ENCODE measurements around the gene MON2. TPM values are rescaled to one million over a fixed set of nuclear protein-coding genes. Genes with fewer than 3 reads are reported as not detected.

MON2 gene
- total RNA-seq, 2 donors from 2014 or later: 48.6 to 66.3 TPM

DNA sequence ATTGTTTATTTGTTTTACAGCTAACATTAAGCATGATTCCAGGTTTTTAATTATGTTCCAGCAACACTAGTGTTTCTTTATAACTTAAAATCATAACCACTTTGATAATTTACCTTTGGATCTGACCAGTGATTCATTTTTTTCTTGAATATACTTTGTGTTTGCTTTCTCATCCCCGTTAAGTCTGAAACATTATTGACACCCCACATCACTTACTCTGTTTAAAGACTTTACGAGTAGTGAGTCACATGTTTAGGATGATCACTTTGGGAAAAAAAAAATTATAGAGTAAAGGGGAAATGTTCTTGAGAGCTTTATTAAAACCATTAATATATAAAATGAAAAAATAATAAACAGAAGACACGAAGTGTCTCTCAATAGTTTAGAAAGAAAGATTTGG is 132.2 kb downstream of the MON2 start:
- no peak for TF ChIP-seq POLR2A (IDR thresholded peaks at IDR 0.05)
- TF ChIP-seq CTCF (IDR thresholded peaks at IDR 0.05): no peak
- TF ChIP-seq POLR2AphosphoS5 (IDR thresholded peaks at IDR 0.05): no peak
- H3K36me3 ChIP-seq: no peaks in the 10 kb centered on the region
- WGBS: 79% methylated on average over 3 of the region's 3 CpGs
- no peaks in the 10 kb centered on the region for H3K27me3 ChIP-seq (replicated peaks; ENCODE audit: insufficient read depth)
- DNase-seq (ENCODE audit: low spot score): no peak
- no peaks in the 10 kb centered on the region for H3K4me1 ChIP-seq (replicated peaks)
- no peaks in the 10 kb centered on the region for H3K9me3 ChIP-seq
- intact Hi-C loops (cut with DNase I): no loop called here
- no peak overlapping the region for H3K4me3 ChIP-seq
- H3K27ac ChIP-seq: no peak overlapping the region

GRCh38 chr12:62599854-62600437 is 133.3 kb downstream of the MON2 start:
- no peaks in the 10 kb centered on the region for H3K27me3 ChIP-seq (replicated peaks; ENCODE audit: insufficient read depth)
- TF ChIP-seq POLR2AphosphoS5 (IDR thresholded peaks at IDR 0.05) (no peak), POLR2A (IDR thresholded peaks at IDR 0.05) (no peak), CTCF (IDR thresholded peaks at IDR 0.05) (no peak)
- DNase-seq (ENCODE audit: low spot score): no peak
- no peaks in the 10 kb centered on the region for H3K36me3 ChIP-seq
- intact Hi-C loops (cut with DNase I): loop anchor here (5.0 kb wide), 1 partner anchor 192 kb away; no protein-coding TSS in a partner anchor
- no peak overlapping the region for H3K27ac ChIP-seq
- no peaks in the 10 kb centered on the region for H3K4me1 ChIP-seq (replicated peaks)
- no peaks in the 10 kb centered on the region for H3K9me3 ChIP-seq
- 92% methylated on average over 5 of the region's 5 CpGs for WGBS
- H3K4me3 ChIP-seq: no peak overlapping the region

DNA sequence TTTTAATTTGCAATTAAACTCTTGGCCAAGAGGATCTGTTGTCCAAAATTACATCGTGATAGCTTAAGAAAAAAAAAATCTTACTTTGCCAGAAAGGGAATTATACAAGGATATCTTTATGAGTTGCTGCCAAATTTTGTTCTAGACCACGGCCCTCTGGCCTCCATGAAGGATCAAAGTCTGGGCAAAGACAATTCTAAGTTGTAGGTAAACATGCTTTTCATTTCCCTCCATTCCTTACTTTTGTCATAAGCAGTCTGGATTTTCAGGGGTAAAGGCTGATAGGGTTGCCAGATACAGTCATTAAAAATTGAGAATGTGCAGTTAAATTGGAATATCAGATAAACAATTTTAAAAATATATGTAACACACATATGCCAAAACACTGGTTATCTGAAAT is 135.1 kb downstream of the MON2 start:
- TF ChIP-seq POLR2AphosphoS5 (IDR thresholded peaks at IDR 0.05): no peak
- no peak for TF ChIP-seq CTCF (IDR thresholded peaks at IDR 0.05)
- TF ChIP-seq POLR2A (IDR thresholded peaks at IDR 0.05): no peak
- H3K27me3 ChIP-seq (replicated peaks; ENCODE audit: insufficient read depth): no peaks in the 10 kb centered on the region
- H3K4me1 ChIP-seq (replicated peaks): no peaks in the 10 kb centered on the region
- 16% methylated on average over 2 of the region's 2 CpGs for WGBS
- H3K4me3 ChIP-seq: peak overlapping the region; percentile 63 to 85
- no peaks in the 10 kb centered on the region for H3K36me3 ChIP-seq
- H3K9me3 ChIP-seq: no peaks in the 10 kb centered on the region
- H3K27ac ChIP-seq: peak overlapping the region; percentile 99
- intact Hi-C loops (cut with DNase I): loop anchor here (5.0 kb wide), 1 partner anchor 191 kb away; no protein-coding TSS in a partner anchor
- DNase-seq (ENCODE audit: low spot score): no peak

- peak; percentile 88 for DNase-seq (ENCODE audit: low spot score)
- Histone ChIP-seq H3K9me3 (no peaks in the 10 kb centered on the region), H3K4me3 (peak overlapping the region; percentile 63 to 85), H3K27me3 (replicated peaks; ENCODE audit: insufficient read depth) (no peaks in the 10 kb centered on the region), H3K27ac (peak overlapping the region; percentile 99), H3K36me3 (no peaks in the 10 kb centered on the region), H3K4me1 (replicated peaks) (no peaks in the 10 kb centered on the region)
- under 1% methylated on average over 62 of the region's 66 CpGs for WGBS
- intact Hi-C loops (cut with DNase I): loop anchor here (5.0 kb wide), 1 partner anchor 190 kb away; no protein-coding TSS in a partner anchor
- TF ChIP-seq POLR2AphosphoS5 (IDR thresholded peaks at IDR 0.05): peak; percentile 72
- TF ChIP-seq CTCF (IDR thresholded peaks at IDR 0.05): no peak
- no peak for TF ChIP-seq POLR2A (IDR thresholded peaks at IDR 0.05)
Measured at GRCh38 chr12:62602255-62603060, 135.8 kb downstream of the MON2 start.
